M059J (cell line): Measurements from ENCODE around the gene ARMC9. TPM values are rescaled to one million over a fixed set of nuclear protein-coding genes. Genes with fewer than 3 reads are reported as not detected.
A peak's percentile ranks its signal among the peaks of the same experiment; 100 is the strongest.
"Not testable (repeated sequence)": the region's sequence is repeated elsewhere in the genome, so short reads cannot be mapped to it uniquely, and the experiment has no call there.

Experiments used
- DNase-seq: peaks from one replicate; pipeline ENCODE4 v3.0.0-alpha.2; 2012; ENCODE audit warnings: low read depth
- total RNA-seq: library from RNA; depleted of rRNA; stranded (reverse); fragments of >200 nt; shearing (Covaris generic); gene quantifications from 2 replicates; pipeline ENCODE4 v1.2.3, GENCODE V29; 2014

ARMC9 gene
- total RNA-seq, 1 experiment from 2014 or later = 68.2 TPM

DNA sequence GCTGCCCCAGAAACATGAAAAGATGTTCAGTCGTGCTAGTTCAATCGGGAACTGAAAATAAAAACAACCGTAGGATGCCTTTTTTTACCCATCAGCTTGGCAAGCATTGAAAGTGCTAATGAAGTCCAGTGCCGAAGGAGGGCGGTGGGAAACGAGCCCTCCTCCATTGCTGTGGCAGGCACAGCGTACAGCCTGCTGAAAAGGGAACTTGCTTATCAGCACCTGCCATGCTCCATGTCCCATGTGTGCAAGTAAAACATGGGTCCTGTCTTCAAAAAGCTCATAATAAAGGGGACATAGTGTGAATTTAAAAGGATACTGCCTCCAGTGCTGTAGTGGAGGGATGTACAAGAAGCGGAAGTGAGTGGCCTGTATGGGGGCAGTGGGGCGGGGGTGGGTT, 82.4 kb downstream of the ARMC9 start:
- DNase-seq = no peak

DNA sequence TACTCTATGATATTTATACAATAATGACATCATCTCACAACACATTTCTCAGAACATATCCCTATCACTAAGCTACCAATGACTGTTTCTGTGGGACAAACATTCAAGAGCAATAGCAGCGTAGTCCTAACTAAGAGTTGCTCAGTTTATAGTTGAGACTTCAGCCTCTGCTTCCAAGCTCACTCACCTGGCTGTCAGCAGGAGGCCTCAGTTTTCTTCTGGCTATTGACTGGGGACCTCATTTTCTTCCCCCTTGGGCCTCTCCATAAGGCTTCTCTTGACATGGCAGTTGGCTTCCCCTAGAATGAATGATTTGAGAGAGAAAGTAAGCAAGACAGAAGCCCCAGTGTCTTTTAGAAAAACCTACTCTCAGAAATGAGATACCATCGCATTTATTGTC, 85.9 kb downstream of the ARMC9 start:
- DNase-seq = no peak

DNA sequence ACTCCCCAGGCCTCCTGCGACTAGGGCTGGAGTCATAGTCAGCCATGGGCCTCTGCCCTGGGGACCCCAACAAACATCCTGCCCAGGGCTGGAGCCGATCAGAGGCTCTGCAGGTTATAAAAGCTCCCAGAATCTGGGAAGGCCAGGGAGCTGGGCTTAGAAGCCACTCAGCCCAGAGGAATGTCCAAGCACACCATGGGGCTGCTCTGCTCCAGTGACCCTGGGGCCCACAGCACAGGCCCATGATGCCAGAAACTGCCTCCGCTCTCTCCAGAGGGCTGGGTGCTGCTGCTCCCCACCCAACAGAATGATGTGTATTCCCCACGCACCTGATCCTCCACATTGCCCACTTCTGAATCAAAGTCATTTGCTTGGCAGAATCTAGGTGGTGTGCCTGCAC, 88.5 kb downstream of the ARMC9 start:
- DNase-seq = no peak

DNA sequence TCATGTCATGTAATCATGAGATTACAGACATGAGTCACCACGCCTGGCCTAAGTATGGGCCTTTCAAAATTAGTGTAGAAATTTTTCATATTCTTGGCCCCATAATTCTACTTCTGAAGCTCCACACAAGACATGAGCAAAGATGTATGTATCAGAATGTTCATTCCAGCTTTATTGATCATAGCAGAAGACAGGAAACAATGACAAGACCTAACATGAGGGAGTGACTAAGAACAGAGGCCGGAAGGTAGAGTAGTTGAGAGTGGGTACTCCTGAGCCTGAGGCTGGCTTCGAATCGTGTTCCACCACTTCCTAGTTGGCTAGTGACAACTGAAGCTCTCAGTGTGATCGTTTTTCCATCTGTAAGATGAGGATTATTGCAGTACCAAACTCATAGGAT, 89.3 kb downstream of the ARMC9 start:
- no peak for DNase-seq

DNA sequence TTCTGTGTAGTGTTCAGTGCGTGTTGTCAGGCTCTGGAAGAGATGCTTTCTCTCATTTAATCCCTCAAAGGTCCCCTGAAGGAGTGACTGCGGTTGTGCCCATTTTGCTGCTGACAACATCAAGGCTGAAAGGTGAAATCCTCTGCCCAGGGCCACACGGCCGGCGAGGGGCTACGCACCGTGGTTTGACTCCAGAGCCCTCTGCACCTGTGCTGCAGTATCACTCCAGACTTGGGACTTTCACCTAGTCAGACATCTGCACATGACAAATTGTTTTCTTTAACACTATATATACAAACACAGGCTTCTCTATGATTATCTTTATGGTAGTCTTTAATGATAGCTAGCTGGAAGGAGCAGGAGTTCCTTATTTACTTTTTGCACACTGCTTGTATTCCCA, 90.2 kb downstream of the ARMC9 start:
- DNase-seq = no peak

DNA sequence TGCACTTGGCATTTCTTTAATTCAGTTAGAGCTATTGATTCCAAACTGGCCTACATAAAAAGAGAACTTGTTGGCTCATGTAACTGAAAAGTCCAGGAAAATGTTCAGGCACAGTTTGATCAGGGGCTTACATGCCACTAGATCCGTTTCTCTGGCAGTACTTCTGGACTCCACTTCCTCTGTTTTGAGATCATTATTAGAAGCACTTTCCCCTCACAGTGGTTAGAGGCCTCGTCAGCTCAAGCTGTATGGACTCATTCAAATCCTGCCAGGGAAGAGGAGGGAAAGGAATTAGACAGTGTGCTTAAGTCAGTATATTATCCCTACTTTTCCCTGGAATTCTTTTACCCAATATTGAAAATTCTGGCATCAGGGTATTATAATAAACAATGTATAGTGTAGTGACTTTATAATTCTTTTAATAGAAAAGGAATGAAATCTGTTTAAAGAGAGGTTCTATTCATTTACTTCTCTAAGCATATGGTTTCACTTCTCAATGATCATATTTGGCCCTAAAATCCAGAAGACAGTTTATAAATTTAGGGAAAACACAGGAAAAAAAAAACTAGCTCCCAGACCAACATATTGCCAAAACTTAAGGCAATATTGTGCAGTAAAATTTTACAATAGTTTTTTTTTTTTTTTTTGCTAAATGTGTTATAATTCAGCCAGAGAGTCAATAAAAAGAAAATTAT, 92.0 kb downstream of the ARMC9 start:
- no peak for DNase-seq

DNA sequence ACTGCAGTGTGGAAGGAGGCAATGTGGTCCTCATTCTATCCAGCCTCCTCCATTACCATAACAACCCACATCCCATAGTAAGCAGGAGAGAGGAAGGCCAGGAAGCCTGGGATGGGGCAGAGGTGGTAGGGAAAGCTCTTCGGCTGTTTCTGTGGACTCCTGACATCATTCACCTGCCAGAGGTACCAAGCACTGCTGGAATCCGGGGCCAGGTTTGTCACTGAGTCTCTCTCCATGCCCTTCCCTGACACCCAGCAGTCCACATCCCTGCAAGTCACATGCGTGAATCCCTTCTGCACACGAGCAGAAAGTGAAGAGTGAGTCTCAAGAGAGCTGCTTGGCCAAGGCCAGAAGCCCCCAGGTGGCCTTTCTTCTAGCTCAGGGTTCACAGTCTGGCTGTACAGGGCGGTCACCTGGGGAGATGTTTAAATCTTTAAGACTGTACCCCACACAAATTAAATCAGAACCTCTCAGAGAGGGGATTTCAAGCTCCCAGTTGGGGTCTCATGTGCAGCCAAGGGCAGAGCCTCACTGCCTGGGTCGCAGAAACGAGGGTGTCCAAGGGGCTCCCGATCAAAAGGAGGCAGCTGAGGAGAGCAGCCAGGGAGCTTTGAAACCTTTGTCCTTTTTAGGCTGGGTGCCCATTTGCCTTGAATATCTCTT, 94.2 kb downstream of the ARMC9 start:
- DNase-seq = no peak

DNA sequence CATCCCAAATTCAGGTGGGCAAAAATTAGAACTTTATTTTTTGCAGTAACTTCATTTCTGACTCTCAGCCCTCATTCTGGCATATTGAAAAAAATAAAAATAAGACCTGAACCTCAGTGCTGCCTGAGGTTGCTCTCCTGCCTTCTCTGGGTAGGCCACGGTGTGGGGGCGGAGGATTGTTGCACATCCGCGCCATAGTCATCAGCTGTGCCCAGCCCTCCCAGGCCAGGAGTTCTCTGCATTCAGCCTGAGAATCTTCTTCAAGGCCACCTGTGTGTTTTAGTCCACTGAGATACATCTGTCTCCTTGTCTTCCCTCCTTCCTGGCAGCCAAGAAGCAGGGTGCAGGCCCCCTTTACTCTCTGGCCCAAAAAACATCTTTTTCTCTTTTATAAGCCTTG, 94.7 kb downstream of the ARMC9 start:
- no peak for DNase-seq

DNA sequence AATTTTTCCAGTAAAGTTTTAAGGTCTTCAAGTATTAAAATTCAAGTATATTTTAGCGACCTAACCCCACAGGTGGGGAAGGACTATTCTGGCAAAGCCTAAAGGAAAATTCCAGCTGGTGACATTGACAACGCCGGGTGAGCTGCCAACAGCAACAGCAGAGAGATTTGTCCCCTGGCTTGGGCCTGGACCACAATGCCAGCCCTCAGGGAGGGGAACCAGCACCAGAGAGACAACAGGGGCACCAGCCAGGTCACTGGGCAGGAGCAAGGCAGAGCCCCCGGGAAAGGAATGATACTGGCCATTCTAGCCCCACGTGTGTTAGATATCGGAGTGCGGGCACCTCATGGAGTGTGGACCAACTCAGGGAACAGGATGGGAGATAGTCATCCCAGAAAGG, 95.7 kb downstream of the ARMC9 start:
- no peak for DNase-seq

DNA sequence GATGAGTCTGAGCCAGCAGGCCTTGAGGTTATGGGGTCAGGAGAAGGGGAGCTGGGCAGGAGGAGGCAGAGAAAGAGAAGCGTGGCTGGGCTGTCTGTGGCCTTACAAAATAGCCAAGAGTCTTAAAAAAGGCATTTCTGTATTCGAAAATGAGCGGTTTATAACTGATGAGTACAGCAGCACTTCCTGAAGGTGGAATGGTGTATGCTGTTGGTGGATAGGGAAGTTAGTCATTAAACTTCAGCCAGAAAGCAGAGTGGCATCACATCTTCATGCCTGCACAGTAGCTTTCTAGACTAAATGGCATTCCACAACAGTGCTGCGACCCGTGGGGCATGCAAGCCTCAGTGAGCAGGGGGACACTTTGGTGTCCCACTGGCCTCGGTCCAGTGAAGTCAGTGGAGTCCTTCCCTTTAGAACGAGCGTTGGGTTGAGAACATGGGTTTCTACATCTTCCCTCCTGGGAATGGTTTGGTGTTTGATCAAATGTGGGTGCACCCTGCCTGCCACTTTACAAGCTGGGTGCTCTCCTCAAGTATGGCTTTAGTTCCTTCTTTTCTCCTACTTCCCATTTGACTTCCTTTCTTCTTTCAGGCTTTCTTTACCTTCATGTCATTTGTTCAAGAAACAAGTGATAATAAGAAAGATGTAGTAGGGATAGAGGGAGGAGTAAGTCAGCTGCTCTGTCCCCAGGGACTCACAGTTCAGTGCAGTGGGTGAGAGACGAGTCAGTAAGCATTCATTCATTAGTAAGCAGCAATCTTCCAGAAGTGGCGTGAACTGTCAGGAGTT, 96.3 kb downstream of the ARMC9 start:
- DNase-seq = no peak

DNA sequence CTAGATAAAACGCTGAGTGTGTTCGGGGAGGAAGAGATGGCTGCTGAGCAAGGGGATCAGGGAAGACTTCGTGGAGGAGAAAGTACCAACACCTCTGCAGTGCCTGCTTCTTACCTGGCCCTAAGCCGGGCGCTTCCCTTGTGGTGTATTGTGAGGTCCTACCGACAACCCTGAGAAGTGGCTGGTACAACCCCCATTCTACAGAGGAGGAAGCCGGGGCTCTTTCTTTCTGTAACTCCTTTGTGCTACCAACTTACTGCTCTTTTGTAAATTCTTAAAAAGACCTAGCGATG, 96.9 kb downstream of the ARMC9 start:
- no peak for DNase-seq

DNA sequence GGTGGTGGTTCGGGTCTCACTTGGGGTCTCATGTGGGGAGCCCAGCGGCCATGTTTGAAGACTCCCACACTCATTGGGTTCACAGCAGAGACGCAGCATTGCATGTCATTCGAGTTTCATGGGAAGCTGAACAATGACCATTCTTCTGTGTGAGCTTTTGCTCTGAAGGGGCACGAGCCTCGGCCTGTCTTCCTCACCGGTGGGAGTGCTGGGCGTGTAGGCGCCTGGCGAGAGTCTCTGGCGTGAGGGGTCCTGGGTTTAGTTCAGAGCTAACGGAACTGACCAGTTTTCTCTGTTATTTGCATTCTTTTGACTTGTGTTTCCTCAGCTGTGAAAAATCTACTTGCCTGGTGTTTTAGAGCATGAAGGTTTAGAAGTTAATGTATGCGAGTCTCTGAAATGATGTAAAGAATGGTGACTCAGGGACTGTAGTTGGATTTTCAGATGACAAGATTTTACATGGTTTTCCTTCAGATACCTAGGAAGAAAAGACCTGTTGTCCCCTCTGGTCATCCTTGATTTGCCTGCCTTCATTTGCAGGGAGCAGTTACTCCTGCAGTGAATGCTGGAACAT, 98.1 kb downstream of the ARMC9 start:
- no peak for DNase-seq

DNA sequence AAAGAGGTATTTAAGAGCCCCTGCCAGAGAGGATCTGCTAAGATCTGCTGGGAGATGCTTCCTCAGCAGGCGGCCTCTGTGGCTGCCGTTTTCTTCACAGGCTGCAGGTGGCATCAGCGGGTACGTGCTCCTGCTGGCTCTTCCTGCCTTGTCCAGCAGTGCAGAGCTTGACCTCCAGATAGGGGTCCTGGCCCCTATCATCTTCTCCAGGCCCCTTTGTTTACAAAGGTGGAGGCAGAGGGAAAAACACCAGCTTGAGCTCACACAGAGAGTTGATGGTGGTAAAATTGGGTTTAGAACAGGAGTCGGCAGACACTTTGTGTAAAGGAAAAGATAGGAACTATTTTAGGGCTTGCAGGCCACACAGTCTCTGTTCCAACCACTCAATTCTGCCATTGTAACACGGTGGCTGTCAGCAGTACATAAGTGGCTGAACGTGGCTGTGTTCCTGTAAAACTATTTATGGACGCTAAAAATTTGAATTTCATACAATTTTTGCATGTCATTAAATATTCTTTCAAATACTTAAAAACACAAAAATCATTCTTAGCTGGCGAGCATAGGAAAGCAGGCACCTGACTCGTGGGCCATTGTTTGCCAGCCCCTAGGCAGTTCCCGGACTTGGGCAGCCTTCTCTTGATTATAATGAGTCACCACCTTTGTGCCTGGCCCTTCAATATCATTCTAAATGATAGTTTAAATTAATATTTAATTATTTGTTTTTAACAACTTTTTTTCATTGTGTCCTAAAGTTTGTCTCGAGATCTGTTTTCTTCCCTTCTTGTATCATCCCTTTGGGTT, 98.9 kb downstream of the ARMC9 start:
- DNase-seq = peak; percentile 45

DNA sequence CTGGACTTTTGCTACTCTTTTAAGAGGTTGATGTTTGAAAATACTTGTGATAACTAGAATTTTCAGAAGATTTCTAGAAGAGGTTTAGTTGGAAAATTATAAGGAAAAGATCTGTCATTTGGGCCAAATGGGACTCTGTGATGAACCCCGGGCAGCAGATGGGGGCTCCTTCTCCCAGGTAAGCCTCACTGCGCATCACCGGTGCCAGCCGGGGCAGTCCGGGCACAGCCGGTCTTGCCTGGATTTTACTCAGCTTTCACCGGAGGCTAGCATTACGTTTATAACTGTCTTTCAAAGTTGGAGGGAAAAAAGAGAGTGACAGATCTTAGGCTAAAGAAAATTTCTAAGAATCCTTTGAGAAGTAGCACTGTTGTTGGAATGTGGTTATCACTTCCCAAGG, 99.7 kb downstream of the ARMC9 start:
- no peak for DNase-seq

DNA sequence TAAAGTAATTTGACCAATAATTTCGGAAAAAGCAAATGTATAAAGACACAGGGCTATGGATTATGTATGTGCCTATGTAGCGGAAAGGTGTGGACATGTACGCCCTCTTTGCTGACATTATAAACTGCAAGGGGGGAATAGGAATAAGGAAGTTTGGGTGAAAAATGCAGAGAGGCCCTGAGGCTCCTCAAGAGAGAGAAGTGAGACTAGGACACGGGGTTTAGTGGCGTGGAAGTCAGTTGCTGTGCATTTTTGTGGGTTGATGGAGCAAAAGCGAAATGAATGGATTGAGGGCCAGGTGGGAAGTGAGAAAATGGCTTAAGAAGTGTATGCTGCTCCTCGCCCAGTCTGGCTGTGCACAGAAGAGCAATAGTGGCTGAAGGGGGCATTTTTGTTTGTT, 100.8 kb downstream of the ARMC9 start:
- DNase-seq = no peak

DNA sequence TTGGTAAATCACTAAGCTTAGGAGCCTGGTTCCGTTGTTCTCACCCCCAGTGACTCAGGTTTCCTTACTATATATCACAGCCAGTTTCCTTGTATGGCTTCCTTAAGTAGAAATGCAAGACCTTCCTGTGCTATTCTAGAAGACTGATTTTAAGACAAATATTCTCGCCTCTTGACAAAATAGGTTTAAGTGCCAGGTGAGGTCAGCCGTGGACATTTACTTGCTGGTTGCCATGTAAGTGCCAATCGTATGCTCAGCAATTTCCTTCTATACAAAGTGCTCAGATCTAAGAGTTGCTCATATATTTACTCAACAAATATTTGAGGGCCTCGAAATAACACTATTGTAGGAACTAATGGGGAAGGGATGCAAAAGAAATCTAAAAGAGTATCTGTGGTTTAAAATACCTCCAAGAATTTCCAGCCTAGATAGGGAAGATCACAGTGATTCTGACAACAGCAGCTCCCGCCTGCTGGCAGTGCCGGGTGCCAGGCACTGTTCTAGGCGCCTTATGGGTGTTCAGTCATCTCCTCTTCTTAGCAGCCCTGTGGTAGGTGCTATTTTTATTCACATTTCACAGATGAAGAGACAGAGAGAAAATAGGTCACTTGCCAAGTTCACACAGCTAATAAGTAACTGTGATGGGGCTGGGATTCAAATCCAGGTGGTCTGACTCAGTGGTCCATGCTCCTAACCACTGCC, 101.7 kb downstream of the ARMC9 start:
- no peak for DNase-seq

DNA sequence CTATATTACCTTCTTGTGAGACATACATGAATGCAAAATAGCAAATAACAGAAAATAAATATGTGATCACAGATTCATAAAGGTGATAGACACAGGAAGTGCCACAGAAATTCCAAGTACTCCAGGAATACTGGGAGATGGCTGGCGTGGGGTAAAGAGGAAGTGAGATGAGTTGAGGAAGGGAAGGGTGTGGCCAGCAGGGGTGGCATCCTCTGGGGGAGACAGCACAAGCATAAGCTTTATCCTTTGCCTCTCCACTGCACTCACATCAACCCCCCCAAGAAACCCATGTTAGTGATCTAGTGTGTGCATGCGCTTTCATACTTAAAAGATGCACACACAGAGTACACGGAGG, 102.3 kb downstream of the ARMC9 start:
- DNase-seq = no peak

DNA sequence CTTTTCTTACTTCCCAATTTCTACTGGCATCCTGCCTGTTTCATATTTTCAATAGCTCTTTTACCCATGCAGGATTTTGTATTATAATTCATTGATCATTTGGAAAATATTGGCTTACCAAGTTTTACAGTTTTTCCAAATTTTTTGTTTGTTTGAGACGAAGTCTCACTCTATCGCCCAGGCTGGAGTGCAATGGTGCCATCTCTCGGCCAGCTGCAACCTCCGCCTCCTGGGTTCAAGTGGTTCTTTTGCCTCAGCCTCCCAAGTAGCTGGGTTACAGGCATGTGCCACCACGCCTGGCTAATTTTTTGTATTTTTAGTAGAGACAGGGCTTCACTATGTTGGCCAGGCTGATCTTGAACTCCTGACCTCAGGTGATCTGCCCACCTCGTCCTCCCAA, 105.8 kb downstream of the ARMC9 start:
- not testable (repeated sequence) for DNase-seq

DNA sequence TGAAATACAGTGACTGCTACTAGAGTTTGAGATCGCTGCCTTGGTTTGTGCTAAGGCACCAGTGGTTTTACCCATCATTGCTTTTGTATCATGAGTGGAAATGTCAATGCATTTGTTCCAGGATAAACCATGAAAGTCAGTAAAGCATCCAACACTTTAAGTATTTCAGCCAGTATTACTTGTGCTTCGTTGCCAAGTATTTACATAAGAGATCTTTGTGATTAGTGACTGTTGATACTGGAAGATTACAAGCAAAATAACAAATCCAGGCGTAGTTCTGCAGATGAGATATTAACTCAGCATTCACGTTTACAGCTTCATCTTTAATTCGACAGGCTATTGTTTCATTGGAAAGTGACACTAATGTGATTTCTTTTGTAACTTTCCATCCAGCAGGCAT, 106.8 kb downstream of the ARMC9 start:
- DNase-seq = no peak

DNA sequence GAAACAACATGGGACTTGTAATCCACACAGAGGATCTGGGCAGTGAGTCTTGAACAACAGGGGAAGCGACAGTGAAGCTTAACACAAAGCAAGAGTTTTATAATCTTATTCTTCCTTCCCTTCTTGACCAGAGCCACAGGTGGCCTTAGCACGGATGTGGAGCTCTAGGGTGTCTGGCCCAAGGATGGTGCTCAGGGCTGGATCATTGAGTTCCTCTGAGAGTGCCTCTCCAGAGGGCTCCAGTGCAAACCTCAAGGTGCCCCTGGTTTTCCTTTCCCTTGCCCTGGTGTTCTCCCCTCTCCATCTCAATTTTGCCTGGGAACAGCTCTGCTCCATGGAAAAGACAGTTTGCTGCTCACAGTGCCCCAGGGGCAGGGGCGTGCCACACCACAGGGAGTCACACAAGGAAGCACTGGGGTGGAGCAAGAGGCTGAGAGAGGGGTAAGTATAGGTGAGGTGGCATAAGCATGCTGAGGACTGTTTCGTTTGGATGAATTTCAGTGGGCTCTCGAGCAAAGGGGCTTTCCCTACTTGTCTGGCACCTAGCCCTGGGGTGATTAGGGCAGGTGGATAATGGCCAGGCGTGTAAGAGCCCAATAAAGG, 108.5 kb downstream of the ARMC9 start:
- DNase-seq = no peak

DNA sequence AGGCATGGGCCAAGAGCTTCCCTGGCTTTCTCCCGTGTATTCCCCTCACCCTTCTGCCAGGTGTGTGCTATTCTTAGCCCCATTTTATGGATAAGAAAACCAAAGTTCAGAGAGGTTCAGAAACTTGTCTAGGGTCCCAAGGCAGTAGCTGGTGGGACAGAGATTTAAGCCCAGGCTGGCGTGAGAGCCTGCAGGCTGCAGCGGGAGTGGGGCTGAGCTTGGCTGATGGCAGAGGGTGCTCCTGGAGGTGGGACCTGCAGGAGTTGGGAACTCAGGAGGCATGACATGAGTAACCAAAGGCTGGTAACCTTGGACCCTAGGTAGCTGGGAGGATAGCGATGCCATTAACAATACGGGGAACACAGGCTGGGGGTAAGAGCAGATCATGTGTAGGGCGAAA, 109.8 kb downstream of the ARMC9 start:
- DNase-seq = no peak
